GM18951 (cell line): ENCODE data around the gene NCAPD2.
A peak's percentile ranks its signal among the peaks of the same experiment; 100 is the strongest.
"Not testable (repeated sequence)": the region's sequence is repeated elsewhere in the genome, so short reads cannot be mapped to it uniquely, and the experiment has no call there.

Experiments
- POLR2A ChIP-seq: IDR thresholded peaks from 4 replicates; pipeline ENCODE4 v1.6.1; 2011; ENCODE audit warnings: mild to moderate bottlenecking; ENCODE audit not compliant: insufficient read length, insufficient read depth; ENCODE audit errors: extremely low read depth
- in situ Hi-C: fragments of 300-500 bp; cut with MboI; formaldehyde crosslinking; loops from one replicate; pipeline ENCODE4 v1.12.0; 2022; ENCODE audit warnings: low sequenced_read_pairs, mixed read lengths, inconsistent platforms; ENCODE audit not compliant: unreplicated experiment

Gene NCAPD2

DNA sequence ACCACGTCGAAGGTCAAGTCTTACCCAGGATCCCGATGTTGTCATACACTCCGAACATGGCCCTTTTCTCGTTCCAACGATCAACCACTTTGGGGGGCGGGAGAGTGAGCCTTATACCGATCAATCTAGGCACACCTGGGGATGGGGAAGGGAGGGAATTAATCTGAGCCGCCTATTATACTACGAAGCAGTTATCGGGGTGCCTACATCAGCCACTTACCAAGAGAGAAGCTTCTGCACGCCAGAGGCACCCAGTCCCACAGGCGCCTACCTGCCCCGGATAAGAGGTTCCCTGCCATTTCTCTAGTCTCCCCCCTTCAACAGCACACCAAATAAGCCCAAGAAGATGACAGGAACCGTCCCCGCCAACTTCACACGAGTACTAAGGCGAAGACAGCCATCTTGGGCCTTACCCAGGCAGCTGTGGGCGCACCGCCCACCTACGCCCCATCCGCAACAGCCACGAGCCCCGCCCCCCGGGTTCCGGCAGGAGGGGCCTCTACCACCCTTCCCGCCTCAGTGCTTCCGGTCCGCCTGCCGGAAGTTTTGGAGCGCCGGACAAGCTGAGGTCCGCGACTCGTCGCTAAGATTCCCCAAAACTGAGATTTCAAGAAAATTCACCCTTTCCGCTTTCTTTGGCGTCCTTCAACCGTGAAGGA is 935 bp upstream of the NCAPD2 start, which contains the start of gene MRPL51:
Gene MRPL51 (minus strand): TSS at position 425 of the 659 bp plus-strand sequence. CDS start 126 bp downstream, at position 299.
- peak; percentile 88 for TF ChIP-seq POLR2A
- in situ Hi-C loops = no loop called here

DNA sequence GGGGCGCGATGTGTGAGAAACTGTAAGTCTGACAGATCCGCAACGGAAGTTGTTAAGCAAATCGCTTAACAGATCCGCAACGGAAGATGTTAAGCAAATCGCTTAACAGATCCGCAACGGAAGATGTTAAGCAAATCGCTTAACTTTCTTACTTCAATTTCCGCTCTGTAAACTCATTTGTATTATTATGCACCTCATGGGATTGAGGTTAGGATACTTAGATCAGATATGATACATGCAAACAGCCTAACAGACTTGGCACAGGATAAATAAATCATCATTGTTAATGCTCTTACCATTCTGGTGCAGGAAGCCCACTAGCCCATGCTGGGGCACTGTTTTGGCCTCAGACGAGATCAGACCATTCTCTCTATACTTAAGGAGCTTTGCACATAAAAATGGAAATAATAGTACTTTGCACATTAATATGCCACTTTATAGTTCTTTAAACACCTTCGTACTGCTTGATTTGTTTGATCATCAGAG is 399 bp downstream of the NCAPD2 start:
- no peak for TF ChIP-seq POLR2A
- in situ Hi-C loops = no loop called here

DNA sequence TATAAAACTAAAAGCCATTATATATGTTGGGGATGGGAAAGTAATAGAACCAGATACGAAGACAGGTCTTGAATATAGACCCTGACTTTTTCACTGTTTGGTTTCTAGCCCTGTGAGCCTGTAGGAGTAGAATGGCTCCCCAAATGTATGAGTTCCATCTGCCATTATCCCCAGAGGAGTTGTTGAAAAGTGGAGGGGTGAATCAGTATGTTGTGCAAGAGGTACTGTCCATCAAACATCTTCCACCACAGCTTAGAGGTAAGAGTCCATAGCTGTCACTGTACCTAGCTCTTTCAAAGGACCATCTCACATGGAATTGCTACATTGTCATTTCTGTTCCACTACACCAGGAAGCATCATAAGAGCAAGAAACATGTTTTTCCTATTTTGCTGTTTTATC is 1.1 kb downstream of the NCAPD2 start:
- no peak for TF ChIP-seq POLR2A
- in situ Hi-C loops = no loop called here

DNA sequence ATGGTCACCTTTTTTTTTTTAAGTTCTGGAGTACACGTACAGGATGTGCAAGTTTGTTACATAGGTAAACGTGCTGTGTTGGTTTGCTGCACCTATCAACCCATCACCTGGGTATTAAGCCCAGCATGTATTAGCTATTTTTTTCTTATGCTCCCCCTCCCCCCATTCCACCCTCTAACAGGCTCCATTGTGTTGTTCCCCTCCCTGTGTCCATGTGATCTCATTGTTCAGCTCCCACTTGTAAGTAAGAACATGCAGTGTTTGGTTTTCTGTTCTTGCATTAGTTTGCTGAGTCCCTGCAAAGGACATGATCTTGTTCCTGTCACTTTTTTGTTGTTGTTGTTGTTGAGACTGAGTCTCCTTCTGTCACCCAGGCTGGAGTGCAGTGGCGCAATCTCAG is 3.4 kb downstream of the NCAPD2 start:
- in situ Hi-C loops = not testable (repeated sequence)

DNA sequence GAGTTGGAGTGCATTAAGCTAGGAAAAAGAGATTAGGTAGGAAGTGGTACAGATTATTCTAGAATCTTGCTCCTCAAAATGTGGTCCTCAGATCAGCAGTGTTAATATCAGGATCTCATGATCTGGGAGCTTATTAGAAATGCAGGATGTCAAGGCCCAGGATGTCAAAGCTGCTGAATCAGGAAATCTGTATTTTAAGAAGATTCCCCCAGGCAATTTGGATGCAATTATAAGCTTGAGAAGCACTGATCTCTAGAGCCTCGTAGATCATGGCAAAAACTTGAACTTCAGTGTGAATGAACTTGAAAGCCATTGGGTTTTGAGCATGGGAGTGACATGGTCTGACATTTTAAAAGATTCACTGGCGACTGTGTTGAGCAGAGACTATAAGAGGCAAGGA is 6.6 kb downstream of the NCAPD2 start:
- no peak for TF ChIP-seq POLR2A
- in situ Hi-C loops = no loop called here

DNA sequence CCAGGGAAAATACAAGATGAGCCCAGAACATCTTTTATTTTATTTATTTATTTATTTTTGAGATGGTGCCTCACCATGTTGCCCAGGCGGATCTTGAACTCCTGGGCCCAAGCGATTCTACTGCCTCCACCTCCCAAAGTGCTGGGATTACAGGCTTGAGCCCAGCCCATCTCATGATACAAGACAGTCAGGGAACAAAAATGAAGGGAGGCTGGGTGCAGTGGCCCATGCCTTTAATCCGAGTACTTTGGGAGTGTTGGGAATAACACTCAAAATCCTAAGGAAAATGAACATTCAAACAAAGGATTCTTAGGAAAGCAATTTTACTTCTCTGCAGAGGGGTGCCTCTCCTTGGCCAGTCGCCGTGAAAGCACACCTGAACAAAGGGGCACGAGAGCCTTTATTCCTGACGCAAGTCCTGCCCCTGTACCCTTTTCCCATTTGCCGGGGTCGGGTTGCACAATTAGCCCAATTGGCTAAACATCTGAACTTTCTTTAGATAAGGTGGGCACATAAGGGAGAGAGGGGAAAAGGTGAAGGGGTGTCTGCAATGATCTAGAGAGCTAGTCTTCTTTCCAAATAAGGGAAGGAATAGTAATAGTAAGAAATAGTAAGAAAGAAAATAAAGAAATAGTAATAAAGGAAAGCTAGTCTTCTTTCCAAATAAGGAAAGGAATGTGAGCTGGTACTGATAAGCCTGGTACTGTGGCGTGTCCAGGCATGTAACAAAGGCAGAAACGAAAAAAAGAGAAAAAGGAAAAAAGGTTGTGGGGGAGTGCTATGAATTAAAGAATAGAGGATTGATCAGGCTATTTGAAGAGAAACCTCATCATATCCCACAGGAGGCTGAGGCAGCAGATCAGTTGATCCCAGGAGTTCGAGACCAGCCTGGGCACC is 13.4 kb downstream of the NCAPD2 start:
- in situ Hi-C loops = no loop called here
- TF ChIP-seq POLR2A = no peak

DNA sequence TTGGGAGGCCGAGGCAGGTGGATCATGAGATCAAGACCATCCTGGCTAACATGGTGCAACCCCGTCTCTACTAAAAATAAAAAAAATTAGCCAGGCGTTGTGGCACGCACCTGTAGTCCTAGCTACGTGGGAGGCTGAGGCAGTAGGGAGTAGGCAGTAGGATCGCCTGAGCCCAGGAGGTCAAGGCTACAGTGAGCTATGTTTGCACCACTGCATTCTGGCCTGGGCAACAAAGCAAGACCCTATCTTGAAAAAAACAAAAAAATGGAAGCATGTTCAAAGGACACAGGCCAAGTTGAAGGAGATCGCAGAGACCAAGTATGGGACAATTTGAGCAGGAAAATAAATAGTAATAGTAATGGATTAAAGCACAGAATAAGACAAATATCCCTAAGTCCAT is 14.2 kb downstream of the NCAPD2 start:
- in situ Hi-C loops = no loop called here
- TF ChIP-seq POLR2A = no peak

DNA sequence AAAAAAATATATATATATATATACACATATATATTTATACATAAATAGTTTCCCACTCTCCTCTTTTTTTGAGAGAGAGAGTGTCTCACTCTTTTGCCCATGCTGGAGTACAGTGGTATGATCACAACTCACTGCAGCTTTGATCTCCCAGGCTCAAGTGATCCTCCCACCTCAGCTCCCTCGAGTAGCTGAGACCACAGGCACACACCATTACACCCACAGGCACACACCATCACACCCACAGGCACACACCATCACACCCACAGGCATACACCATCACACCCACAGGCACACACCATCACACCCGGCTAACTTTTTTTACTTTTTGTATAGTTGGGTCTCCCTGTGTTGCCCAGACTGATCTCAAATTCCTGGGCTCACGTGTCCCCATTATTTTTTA is 26.3 kb downstream of the NCAPD2 start:
- TF ChIP-seq POLR2A = no peak
- in situ Hi-C loops = no loop called here

DNA sequence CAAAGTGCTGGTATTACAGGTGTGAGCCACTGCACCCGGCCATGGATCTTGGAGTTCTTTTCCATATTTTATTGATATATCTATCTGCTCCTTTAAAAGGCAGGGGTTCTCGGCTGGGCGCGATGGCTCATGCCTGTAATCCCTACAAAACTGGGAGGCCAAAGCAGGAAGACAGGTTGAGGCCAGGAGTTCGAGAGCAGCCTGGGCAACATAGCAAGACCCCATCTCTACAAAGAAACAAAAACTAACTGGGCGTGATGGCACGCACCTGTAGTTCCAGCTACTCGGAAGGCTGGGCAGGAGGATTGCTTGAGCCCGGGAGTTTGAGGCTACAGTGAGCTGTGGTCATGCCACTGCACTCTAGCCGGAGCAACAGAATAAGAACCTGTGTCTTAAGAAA is 28.3 kb downstream of the NCAPD2 start:
- in situ Hi-C loops = no loop called here
- no peak for TF ChIP-seq POLR2A

DNA sequence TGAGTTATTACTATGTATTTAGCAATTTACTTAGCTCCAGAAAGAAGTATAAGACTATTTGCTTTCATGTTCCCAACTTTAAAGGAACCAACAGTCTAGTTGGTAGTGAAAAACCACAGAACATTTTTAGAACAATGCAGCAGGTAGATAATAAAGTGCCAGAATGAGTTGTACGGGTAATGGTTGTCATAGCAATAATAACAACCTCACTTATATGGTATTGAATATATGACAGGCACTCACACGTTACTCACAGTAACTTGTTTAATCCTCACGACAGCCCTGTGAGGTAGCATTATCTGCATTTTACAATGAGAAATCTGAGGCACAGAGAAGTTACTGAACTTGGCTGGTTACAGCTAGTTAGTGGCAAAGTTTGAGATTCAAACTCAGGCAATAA is 29.8 kb downstream of the NCAPD2 start:
- no peak for TF ChIP-seq POLR2A

DNA sequence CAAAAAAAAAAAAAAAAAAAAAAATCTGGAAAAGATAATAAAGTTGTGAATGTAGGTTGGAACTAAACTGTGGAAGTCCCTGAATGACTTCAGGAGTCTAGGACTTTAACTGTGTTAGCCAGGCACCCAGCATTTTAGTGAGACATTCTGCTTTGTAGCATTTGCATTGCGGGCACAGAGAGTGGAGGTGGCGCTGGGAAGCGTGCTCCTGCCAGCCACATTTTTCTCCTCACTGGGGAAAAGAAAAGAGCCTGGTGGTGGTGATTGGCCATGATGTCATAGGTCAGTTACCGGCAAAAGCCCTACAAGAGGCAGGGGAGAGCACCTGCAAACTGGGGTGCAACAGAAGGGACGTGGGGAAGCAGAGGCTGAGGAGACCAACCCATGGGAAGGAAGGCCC is 30.7 kb downstream of the NCAPD2 start:
- no peak for TF ChIP-seq POLR2A

More for the DNA sequence above, 29.8 kb downstream of the NCAPD2 start:
- in situ Hi-C loops = no loop called here

DNA sequence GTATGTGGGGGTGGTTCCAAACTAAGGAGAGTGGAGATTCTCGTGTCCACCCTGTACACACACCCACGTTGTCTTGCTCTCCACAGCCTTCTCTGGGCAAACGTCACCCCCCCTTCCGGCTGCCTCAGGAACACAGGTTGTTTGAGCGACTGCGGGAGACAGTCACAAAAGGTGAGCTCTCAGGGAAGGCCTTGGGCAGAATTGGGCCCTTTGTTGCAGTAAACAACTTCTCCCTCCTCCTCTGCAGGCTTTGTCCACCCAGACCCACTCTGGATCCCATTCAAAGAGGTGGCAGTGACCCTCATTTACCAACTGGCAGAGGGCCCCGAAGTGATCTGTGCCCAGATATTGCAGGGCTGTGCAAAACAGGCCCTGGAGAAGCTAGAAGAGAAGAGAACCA is 32.3 kb downstream of the NCAPD2 start:
- TF ChIP-seq POLR2A = no peak
- in situ Hi-C loops = no loop called here

More for the DNA sequence above, 30.7 kb downstream of the NCAPD2 start:
- in situ Hi-C loops = no loop called here

DNA sequence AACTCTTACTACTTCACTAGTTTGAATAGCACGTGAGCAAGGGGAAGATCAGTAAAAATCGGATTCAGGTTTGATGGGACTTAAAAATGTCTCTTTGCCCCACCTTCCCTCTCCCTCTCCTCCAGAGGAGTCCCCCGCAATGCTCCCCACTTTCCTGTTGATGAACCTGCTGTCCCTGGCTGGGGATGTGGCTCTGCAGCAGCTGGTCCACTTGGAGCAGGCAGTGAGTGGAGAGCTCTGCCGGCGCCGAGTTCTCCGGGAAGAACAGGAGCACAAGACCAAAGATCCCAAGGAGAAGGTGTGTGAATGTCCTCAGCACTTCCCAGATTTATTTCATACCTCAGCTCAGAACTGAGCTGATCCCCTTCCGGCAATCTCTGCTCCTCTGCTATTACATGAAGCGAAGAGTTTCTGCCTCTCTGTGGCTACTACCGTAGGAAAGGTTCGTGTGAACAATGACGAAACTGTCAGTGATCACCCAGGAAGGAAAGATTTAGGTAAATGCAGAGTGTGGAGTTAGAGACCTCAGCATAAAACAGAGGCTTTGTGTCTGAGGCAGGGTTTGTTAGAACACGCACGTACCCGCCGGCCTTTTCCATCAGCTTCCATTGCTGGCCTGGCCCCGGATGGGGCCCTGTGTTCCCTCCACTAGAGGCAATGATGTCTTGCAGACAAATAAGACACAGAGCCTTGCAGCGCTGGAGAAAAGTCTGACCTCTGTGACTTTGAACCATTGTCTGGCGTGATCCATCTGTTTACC is 33.0 kb downstream of the NCAPD2 start:
- in situ Hi-C loops = no loop called here
- TF ChIP-seq POLR2A = no peak
